GM21515 (cell line): Measurements from ENCODE around the gene SYNDIG1L.
"Not testable (repeated sequence)": the region's sequence is repeated elsewhere in the genome, so short reads cannot be mapped to it uniquely, and the experiment has no call there.

ENCODE experiments used
- ATAC-seq: cut with Tn5 transposase; IDR thresholded peaks from one replicate; pipeline ENCODE4 v1.9.1; 2021; ENCODE audit not compliant: unreplicated experiment

The SYNDIG1L gene

DNA sequence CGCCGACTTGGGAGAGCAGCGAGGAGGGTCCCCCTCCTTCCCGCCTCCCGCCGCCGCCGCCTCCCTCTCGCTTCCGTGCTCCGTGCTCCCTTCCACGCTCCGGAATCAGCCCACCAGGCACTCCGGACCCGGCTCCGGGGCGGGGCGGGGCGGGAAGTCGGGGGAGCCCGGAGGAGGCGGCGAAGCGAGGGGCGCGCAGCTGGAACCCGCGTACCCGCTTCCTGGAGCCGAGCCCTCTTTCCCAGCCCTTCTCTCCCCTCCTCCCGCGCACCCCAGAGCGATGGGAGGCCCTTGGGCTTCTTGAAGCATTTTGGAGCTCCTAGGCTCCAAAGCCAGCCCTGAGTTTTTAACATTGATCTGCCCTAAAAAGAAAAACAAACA, at the start of gene SYNDIG1L:
SYNDIG1L (minus strand) TSS at position 9 of the 381 bp plus-strand sequence. CDS start 16,466 bp downstream, outside the sequence.
- ATAC-seq = no peak

GRCh38 chr14:74475678-74476077, 49.7 kb upstream of the SYNDIG1L start:
- no peak for ATAC-seq

DNA sequence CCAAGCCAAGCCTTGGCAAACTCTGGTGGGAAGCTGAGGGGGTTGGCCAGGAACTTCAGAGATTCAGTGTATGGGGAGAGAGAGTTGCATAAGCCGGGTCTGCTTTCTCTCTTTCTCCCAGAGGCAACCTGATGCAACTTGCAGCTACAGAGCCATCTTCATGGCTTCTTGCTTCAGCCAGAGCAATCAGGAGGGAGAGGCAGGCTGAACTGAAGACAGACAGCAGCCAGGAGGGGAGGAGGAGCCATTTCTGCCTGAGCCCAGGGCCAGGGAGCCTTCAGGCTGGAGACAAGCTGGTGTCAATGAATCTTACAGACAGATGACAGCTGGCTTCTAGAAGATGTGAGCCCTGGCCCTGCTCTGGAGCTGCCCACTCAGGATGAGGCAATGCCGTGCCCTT, 48.4 kb upstream of the SYNDIG1L start:
- no peak for ATAC-seq

GRCh38 chr14:74472601-74473000, 46.6 kb upstream of the SYNDIG1L start:
- no peak for ATAC-seq

DNA sequence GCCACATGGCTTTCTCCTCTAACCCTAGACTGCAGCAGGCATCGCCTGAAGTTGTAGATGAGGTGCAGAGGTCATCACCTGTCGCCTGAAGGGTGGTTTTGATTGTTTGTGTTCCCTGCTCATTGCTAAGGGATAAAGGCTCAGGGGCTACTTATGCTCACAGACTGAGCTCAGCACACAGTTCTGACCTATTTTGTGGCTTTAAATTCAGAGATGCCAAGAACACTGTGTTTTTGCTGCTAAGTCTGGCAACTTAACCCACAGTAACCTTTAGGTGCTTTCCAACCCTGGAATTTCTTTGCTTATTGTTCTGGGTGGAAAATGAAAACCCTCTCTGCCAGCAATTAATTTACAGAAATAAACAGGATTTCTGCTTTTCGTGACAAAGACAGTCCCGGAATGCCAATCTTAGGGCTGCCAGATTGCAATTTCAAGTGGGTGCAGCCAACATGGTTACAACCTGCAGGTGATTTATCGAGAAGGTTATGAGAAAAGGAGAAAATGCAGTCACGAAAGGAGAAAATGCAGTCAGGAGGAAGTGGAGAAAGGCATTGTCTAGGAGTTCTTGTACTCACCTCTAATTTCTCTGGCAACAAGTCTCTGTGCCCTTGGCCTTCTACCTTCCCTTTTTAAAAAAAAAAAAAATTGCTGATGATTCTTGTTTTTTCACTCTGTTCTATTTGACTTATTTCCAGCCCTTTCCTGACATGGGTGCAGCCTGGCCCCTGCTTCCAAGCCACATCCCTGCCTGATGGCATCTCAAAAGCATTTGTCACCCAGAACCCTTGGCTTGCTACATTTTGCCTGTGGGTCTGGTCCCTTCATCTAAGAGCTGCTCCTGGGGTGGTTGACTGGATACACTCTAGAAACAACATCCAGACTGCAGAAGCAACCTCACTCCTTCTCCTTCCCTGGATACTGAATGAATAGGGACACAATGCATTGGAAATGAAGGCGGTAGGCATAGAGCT, 43.8 kb upstream of the SYNDIG1L start:
- ATAC-seq = no peak

GRCh38 chr14:74468513-74468912, 42.5 kb upstream of the SYNDIG1L start:
- ATAC-seq = no peak

DNA sequence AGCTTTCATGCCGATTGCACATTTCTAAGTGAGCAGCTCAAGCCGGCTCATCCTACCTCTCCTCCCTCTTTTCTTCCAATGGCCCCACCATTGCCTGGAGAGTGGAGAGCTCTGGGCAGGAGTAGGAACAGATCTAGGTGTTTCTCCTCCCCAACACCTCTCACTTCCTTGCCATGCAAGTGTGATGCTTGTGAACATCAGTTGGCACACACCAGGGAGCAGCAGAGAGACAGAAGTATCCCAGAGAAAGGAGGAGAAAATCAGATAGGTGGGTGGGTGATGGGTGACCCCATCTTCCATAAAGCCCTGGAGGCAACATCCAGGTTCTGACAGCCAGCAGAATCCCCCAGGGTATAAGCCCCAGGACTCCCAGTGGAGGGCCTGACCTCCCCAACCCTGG, 39.3 kb upstream of the SYNDIG1L start:
- no peak for ATAC-seq

GRCh38 chr14:74464785-74465184, 38.8 kb upstream of the SYNDIG1L start:
- no peak for ATAC-seq

DNA sequence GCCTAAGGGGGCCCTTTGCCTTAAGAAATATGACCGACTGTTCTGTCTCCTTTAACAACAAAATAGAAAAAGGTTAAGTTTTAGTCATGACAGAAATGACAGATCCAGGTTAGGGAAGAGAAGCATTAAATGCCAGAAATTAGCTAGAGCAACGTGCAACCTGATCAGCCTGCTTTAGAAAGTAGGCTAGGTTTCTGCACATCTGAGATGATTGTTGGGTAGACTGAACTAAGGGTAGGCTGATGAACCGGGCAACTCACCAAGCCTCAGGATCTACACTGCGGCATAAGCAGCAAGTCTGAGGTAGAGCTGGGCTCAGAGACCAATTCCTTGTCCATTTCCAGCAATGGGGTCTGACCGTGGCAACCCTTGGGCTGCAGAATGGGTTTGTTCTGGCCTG, 37.7 kb upstream of the SYNDIG1L start:
- ATAC-seq = no peak

DNA sequence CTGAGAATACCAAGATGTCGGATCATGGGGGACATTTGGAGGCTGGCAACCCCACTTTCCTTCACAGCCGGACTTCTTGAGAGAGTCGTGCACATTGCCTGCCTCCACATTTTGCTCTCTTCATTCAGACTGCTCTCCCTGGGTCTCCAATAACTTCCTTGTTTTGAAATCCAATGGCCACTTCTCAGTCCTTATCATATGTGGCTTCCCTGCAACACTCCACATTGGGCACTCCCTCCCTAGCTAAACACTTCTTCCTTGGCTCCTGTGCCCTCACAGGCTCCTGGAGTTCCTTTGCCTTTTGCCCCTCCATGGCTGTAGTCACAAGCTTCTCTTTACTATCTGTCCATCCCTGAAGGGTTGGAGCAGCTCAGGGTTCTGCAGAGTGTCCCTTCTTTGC, 37.0 kb upstream of the SYNDIG1L start:
- ATAC-seq = no peak

GRCh38 chr14:74459976-74460375, 34.0 kb upstream of the SYNDIG1L start:
- ATAC-seq = no peak

GRCh38 chr14:74459289-74459946, 33.4 kb upstream of the SYNDIG1L start:
- ATAC-seq = no peak

DNA sequence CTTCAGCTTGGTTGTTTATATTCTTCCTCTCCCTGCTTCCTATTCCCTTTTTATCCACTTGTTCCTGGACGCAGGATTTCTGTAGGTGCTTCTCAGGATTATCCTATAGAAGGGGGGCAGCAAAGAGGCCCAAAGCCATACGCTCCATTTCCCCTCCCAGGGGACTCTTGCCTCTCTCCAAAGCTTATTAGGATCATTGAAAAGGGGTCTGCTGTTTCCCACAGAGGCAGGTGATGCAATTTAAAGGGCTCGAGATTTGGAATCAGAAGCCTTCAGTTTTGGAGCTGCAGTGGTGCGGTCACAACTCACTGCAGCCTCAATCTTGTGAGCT, 31.5 kb upstream of the SYNDIG1L start:
- ATAC-seq = no peak

- ATAC-seq = no peak
These were observed 30.9 kb upstream of the SYNDIG1L start for GRCh38 chr14:74456684-74457564.

DNA sequence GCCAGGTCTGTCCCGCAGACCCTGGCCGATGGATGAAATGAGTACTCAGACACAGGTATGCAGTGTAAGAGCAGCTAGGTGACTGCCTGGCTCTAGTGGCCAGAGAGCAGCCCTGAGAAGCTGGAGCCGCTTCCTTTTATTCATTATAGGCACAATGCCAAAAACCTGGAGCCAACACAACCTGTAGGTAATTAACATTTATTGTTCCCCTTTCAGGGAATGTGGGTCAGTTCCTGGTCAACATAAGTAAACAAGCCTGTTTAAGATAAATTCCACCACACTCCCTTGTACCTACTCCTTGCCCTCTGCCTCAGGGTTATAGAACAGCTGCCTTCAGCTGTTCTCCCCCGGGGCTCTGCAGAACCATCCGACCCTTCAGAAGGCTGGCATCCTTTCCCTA, 28.4 kb upstream of the SYNDIG1L start:
- not testable (repeated sequence) for ATAC-seq

GRCh38 chr14:74444866-74445265, 18.9 kb upstream of the SYNDIG1L start:
- ATAC-seq = no peak

GRCh38 chr14:74442757-74443156, 16.7 kb upstream of the SYNDIG1L start:
- ATAC-seq = no peak

- ATAC-seq = no peak
These were observed 15.1 kb upstream of the SYNDIG1L start for GRCh38 chr14:74441113-74441512.

DNA sequence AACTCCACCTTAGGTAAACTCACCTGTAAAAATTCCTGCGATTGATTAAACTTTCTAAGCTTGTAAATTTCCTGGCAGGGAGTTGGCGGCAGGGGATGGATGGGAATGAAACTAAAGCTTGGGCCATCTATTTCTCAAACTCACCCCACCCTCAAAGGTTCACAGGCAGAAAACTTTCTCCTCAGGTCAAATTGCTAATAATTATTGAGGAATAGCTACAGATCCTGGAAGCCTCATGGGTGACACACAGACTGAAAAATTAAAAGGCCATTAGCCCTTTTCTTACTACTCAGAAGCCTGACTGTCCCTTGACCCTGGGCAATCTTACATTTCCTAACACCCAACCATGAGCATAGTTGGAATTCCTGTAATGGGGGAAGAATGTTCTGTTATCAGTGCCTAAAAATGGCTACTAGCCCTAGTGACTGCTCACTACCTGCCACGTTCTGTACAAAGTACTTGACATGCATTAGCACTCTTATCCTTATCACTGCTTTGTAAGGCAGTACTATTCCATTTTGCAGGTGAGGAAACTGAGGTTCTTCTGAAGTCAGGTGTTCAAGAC, 12.4 kb upstream of the SYNDIG1L start:
- no peak for ATAC-seq

DNA sequence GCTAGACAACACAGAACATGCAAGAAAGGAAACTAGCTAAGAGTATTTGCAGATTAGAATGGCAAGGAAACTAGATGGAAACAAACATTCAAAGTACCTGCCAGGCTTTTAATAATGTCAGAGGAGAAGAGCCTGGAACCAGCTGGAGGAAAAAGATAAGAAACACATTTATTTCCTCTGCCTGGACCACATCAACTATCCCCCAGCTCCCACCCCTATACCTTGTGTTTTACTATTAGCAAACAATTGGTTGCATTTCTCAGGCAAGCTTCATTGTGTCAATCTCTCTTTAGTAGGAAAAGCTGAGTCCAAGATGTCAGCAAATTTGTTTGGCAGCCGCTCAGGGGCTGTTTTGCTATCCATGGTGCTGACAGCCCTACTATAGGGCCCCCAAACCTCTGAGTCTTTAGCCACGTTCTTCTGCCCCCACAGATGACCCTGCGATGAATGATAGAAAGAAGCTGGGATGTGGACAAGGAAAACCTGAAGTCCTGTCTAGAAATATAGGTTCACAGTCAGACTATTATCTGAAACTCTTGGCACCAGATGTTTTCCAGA, 11.6 kb upstream of the SYNDIG1L start:
- no peak for ATAC-seq

DNA sequence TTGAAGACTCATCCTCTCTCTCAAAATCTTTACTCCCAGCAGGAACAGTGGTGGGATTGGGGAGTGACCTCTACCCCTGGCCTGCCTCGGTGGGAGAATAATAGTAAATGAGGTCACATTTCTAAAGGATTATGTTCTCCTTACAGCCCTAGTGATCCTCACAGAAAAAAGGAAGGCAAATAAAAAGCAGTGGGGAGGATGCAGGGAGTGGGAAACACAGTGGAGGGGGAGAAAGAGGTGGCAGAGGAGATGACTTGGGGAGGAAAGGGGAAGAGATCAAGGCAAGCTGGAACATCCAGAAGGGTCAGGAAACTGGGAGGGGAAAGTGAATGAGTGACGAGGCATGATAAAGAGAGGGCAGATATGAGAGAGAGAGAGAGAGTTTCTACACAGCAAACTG, 8.3 kb upstream of the SYNDIG1L start:
- no peak for ATAC-seq
